RWPE1 (cell line): ENCODE measurements around the gene MILR1.
A peak's percentile ranks its signal among the peaks of the same experiment; 100 is the strongest.

Experiments used
- CTCF ChIA-PET: fragments of 350-600 bp; sonication (Branson Sonifier 250); formaldehyde crosslinking; extraction: SDS; loops from one replicate; lab custom pipeline; 2021; lab: Yijun Ruan, JAX
- POLR2A ChIA-PET: fragments of 400-600 bp; formaldehyde crosslinking; extraction: SDS; loops from one replicate; lab custom pipeline; 2020; ENCODE audit warnings: antibody characterized with exemption; ENCODE audit not compliant: low non-redundant PET; lab: Yijun Ruan, JAX
- DNase-seq: peaks from one replicate; pipeline ENCODE4 v3.0.0; 2012; ENCODE audit warnings: low spot score
- H3K27ac ChIP-seq: fragments of 450-650 bp; 2 replicates; pipeline ENCODE4 v1.5.1; 2017
- TF ChIP-seq, protein P1 (sequence below): fragments of 450-650 bp; conservative IDR thresholded peaks from 2 replicates; pipeline ENCODE4 v1.5.1; 2017; ENCODE audit warnings: low read depth, mild to moderate bottlenecking

Gene MILR1

GRCh38 chr17:64500487-64500859 is 51.6 kb downstream of the MILR1 start:
- DNase-seq, result no peak
- ChIA-PET POLR2A (no interaction called here), CTCF (no interaction called here)
- H3K27ac ChIP-seq, result no peak overlapping the region
- TF ChIP-seq, protein P1, sequence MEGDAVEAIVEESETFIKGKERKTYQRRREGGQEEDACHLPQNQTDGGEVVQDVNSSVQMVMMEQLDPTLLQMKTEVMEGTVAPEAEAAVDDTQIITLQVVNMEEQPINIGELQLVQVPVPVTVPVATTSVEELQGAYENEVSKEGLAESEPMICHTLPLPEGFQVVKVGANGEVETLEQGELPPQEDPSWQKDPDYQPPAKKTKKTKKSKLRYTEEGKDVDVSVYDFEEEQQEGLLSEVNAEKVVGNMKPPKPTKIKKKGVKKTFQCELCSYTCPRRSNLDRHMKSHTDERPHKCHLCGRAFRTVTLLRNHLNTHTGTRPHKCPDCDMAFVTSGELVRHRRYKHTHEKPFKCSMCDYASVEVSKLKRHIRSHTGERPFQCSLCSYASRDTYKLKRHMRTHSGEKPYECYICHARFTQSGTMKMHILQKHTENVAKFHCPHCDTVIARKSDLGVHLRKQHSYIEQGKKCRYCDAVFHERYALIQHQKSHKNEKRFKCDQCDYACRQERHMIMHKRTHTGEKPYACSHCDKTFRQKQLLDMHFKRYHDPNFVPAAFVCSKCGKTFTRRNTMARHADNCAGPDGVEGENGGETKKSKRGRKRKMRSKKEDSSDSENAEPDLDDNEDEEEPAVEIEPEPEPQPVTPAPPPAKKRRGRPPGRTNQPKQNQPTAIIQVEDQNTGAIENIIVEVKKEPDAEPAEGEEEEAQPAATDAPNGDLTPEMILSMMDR, result no peak

DNA sequence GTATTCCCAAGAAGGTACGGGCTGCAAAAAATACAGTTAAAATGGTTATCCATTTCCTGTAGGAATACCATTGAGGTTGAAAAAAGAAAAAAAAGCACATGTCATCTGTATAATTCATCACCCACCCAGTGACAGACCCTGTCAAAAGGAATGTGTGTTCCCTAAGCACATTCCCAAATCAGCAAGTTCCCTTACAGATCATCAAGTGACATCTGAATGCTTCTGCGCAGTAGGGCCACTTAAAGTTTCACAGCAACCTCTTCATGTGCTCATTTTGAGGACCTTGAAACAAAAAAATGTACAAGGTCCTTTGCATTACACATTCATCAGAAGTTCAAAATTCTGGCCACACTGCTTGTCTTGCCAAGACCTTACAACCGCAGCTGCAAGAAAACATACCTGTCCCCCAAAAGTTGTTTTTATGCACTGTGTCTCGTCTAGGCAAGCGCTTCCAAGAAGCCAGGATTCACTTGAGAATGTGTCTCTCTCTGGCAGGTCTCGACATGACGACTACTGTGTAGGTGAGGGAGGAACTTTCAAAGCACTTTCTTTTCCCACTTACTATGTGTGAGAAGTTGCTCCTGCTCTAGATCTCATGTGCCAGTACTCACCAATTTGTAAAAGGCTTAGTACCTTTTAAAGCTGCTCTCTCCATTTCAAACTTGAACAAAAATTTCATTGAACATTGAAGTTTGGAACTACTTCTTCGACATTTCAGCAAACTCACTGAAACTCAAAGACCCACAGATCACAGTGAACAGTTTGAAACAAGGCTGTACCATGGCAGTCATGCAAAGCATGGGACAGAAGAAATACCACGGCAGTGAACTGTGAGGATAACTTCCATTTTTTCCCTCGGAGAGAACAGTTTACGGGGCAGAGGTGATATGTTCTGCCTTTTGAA is 52.2 kb downstream of the MILR1 start:
- ChIA-PET POLR2A (no interaction called here), CTCF (interaction anchor here (0.7 kb wide), 1 partner anchor 22 kb away, joined by 3 read pairs; no protein-coding TSS in a partner anchor)
- DNase-seq, result no peak
- H3K27ac ChIP-seq, result peak overlapping the region; percentile 60
- TF ChIP-seq, protein P1, result no peak

GRCh38 chr17:64502021-64502420 is 53.1 kb downstream of the MILR1 start:
- no peak overlapping the region; the same call in 1 of the 2 replicates for H3K27ac ChIP-seq
- ChIA-PET POLR2A (no interaction called here), CTCF (interaction anchor here (0.6 kb wide), 1 partner anchor 174 kb away, joined by 3 read pairs; no protein-coding TSS in a partner anchor)
- no peak for DNase-seq
- TF ChIP-seq, protein P1, result no peak

DNA sequence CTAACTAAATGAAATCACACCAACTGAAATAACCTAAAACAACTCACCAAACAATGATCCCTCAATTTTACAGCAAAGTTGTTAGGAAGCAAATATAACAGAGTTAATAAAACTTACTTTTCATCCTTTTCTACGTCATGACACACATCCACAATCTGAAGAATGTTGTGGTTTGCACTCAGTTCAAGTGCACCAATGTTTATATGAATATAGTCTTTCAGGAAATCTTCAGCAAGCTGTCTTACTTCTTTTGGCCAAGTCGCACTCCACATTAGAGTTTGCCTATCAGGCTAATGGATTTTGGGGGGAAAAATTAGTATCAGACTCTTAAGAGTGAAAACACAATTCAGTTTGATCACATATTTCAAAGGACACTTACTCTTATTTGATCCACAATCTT is 53.9 kb downstream of the MILR1 start:
- DNase-seq, result no peak
- POLR2A ChIA-PET, result no interaction called here
- CTCF ChIA-PET, result no interaction called here
- TF ChIP-seq, protein P1, result no peak
- no peak overlapping the region for H3K27ac ChIP-seq

DNA sequence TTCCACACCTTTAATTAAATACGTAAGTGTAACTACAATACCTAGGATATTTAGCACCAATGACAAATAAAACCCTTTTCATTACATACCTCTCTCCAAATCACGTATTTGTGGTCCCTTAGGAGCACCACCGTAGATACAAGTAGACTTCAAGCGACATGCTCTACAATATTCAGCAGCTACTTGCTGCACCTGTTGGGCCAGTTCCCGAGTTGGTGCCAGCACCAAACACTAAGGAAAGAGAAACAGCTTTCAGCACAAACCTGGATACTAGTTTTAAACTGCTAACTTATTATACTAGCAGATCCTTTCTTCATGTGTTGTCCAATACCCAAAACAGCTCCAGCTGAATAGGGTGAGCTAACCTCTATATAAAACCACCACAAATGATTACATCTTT is 54.4 kb downstream of the MILR1 start:
- ChIA-PET POLR2A (no interaction called here), CTCF (no interaction called here)
- TF ChIP-seq, protein P1, result no peak
- H3K27ac ChIP-seq, result no peak overlapping the region
- no peak for DNase-seq

- DNase-seq, result no peak
- POLR2A ChIA-PET, result interaction anchor here (1.2 kb wide), 1 partner anchor 8 kb away, joined by 4 read pairs; no protein-coding TSS in a partner anchor
- TF ChIP-seq, protein P1, result no peak
- CTCF ChIA-PET, result interaction anchor here (0.6 kb wide), 1 partner anchor 12 kb away, joined by 4 read pairs; no protein-coding TSS in a partner anchor
- no peak overlapping the region for H3K27ac ChIP-seq
These were observed 55.2 kb downstream of the MILR1 start for GRCh38 chr17:64503821-64504768.
